Caco-2 (cell line): ENCODE measurements around the gene STX8. TPM values are rescaled to one million over a fixed set of nuclear protein-coding genes. Genes with fewer than 3 reads are reported as not detected.
A peak's percentile ranks its signal among the peaks of the same experiment; 100 is the strongest.

Experiments
- BruUV-seq: library from RNA; stranded (reverse); fragments of 400-500 nt; replicated peaks from 2 replicates; lab custom pipeline; 2021; lab: Mats Ljungman, UMichigan
- CTCF ChIA-PET: fragments of 300-600 bp; sonication (Branson Sonifier 250); formaldehyde crosslinking; loops from one replicate; lab custom pipeline; 2022; ENCODE audit warnings: antibody characterized with exemption; lab: Charles Lee
- POLR2A ChIA-PET: fragments of 300-600 bp; sonication (Branson Sonifier 250); formaldehyde crosslinking; loops from one replicate; lab custom pipeline; 2022; ENCODE audit warnings: antibody characterized with exemption; lab: Charles Lee
- DNase-seq, 2 experiments: peaks; one replicate each; pipeline versions ENCODE4 v3.0.0 to v3.0.0-alpha.2; 2020 to 2022
- H3K27me3 ChIP-seq: replicated peaks from 2 replicates; pipeline ENCODE4 v1.6.0; 2011; ENCODE audit warnings: low read length; ENCODE audit not compliant: control insufficient read depth, insufficient read depth
- H3K36me3 ChIP-seq: 2 replicates; pipeline ENCODE4 v1.5.1; 2011; ENCODE audit warnings: low read length; ENCODE audit not compliant: control insufficient read depth, insufficient read depth
- H3K4me1 ChIP-seq: fragments of 250-450 bp; sonication (Bioruptor Pico); 2 replicates; pipeline ENCODE4 v1.5.1; 2020; ENCODE audit warnings: mild to moderate bottlenecking
- H3K4me3 ChIP-seq: 2 replicates; pipeline ENCODE4 v1.5.1; 2011; ENCODE audit warnings: low read depth, mild to moderate bottlenecking, control low read depth, low read length
- H3K9me3 ChIP-seq: fragments of 250-450 bp; sonication (Bioruptor Pico); 2 replicates; pipeline ENCODE4 v1.5.1; 2020; ENCODE audit warnings: mild to moderate bottlenecking, moderate library complexity
- H3K27ac Mint-ChIP-seq: one replicate; pipeline ENCODE4 v1.8.0; 2022; ENCODE audit warnings: mixed read lengths; ENCODE audit not compliant: unreplicated experiment
- H3K27me3 Mint-ChIP-seq: one replicate; pipeline ENCODE4 v1.8.0; 2022; ENCODE audit warnings: mixed read lengths; ENCODE audit not compliant: insufficient read depth, unreplicated experiment
- H3K36me3 Mint-ChIP-seq: one replicate; pipeline ENCODE4 v1.8.0; 2022; ENCODE audit warnings: mild to moderate bottlenecking, mixed read lengths; ENCODE audit not compliant: insufficient read depth, unreplicated experiment
- H3K4me1 Mint-ChIP-seq: one replicate; pipeline ENCODE4 v1.8.0; 2022; ENCODE audit warnings: low read depth, mixed read lengths; ENCODE audit not compliant: unreplicated experiment
- H3K4me3 Mint-ChIP-seq: one replicate; pipeline ENCODE4 v1.8.0; 2022; ENCODE audit warnings: mild to moderate bottlenecking, moderate library complexity, mixed read lengths; ENCODE audit not compliant: unreplicated experiment
- H3K9me3 Mint-ChIP-seq: one replicate; pipeline ENCODE4 v1.8.0; 2022; ENCODE audit warnings: mixed read lengths; ENCODE audit not compliant: unreplicated experiment
- intact Hi-C: fragments of 100-400 bp; cut with micrococcal nuclease; formaldehyde crosslinking; loops from one replicate; pipeline ENCODE4 v1.10.0; 2022; ENCODE audit not compliant: unreplicated experiment
- total RNA-seq: library from RNA; stranded (reverse); gene quantifications from 2 replicates; pipeline ENCODE4 v1.2.3, GENCODE V29; 2022
- TF ChIP-seq, protein P1 (sequence below), 2 experiments: fragments of 200-600 bp in 1 of 2; IDR thresholded peaks; 1 replicate in 1 of 2; 2 replicates in 1 of 2; pipeline versions ENCODE4 v1.5.1 to v1.8.0; 2011 to 2022; ENCODE audit warnings: antibody characterized with exemption in 1 of 2, control low read depth in 1 of 2, inconsistent platforms in 1 of 2, low read depth in 1 of 2, low read length in 1 of 2, mild to moderate bottlenecking in 1 of 2, moderate library complexity in 1 of 2; ENCODE audit not compliant: insufficient read depth in 1 of 2, severe bottlenecking in 1 of 2, unreplicated experiment in 1 of 2

Gene STX8
- total RNA-seq, 1 experiment from 2014 or later, result 22.6 TPM

DNA sequence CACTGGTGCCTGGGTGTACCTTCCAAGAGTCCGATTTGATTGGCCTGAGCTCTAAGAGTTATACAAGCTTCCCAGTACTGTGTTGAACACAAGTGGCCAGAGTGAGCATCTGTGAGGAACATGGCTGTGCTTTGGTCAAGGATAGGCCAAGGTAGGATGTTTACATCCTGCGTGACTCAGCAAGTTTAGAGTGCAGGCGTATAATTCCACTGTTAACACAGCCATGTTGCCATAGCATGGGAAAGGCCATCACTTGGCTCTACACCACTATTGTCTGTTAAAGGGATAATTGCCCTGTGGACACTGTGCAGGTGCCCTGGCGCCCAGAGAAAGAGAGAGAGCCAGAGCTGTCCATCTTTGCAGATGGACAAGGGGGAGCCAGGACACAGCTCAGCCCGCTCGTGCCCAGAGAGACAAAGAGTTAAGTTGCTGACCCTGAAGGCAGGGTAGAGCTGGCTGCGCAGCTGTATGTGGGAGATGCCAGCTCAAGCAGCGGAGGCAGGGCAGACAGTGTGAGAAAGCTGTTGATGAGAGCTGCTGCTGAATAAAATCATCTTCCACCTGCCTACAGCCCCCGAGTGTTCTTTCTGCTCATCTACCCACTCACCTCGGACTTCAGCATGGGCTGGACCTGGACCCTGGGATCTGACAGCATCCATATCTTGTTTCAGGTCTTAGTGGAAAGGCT is 12.5 kb upstream of the STX8 start:
- intact Hi-C loops, result no loop called here
- no peaks in the 10 kb centered on the region for H3K27me3 Mint-ChIP-seq

DNA sequence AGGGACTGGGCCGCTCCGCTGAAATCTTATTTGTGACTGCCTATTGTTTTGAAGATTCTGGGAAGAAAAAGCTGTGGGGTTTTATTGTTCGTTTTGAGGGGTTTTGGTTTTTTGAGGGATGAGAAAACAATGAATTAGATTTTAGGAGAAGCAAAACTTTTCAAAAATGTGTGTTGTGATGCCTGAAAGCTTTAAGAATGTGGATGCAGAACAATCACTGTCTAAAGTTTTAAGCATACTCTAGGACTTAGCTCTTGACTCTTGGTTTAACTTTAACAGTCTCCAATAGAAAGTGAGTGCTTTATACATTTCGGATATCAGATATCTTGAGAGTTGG is 1.7 kb upstream of the STX8 start:
- 0 out of 2 replicates have a peak, but pooled peaks cover 4% of the 10 kb centered on the region for H3K4me1 ChIP-seq
- H3K27me3 ChIP-seq, result no peaks in the 10 kb centered on the region
- Mint-ChIP-seq H3K4me3 (peak overlapping the region; percentile 93), H3K9me3 (no peaks in the 10 kb centered on the region), H3K27me3 (no peaks in the 10 kb centered on the region), H3K4me1 (peaks cover 12% of the 10 kb centered on the region), H3K27ac (no peak overlapping the region), H3K36me3 (peaks cover 14% of the 10 kb centered on the region)
- TF ChIP-seq, protein P1, sequence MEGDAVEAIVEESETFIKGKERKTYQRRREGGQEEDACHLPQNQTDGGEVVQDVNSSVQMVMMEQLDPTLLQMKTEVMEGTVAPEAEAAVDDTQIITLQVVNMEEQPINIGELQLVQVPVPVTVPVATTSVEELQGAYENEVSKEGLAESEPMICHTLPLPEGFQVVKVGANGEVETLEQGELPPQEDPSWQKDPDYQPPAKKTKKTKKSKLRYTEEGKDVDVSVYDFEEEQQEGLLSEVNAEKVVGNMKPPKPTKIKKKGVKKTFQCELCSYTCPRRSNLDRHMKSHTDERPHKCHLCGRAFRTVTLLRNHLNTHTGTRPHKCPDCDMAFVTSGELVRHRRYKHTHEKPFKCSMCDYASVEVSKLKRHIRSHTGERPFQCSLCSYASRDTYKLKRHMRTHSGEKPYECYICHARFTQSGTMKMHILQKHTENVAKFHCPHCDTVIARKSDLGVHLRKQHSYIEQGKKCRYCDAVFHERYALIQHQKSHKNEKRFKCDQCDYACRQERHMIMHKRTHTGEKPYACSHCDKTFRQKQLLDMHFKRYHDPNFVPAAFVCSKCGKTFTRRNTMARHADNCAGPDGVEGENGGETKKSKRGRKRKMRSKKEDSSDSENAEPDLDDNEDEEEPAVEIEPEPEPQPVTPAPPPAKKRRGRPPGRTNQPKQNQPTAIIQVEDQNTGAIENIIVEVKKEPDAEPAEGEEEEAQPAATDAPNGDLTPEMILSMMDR (IDR thresholded peaks at IDR 0.05; ENCODE audit: insufficient read depth in 1 of 2, low read depth in 1 of 2, low read length in 1 of 2, severe bottlenecking in 1 of 2, unreplicated experiment in 1 of 2), result no peak
- H3K36me3 ChIP-seq, result no peaks in the 10 kb centered on the region
- H3K4me3 ChIP-seq, result no peak overlapping the region
- no peak for DNase-seq
- POLR2A ChIA-PET, result no interaction called here
- BruUV-seq, result no TSS peak
- CTCF ChIA-PET, result interaction anchor here (0.9 to 1.1 kb wide), 2 partner anchors 71 to 98 kb away, joined by 3 to 4 read pairs; no protein-coding TSS in a partner anchor
- H3K9me3 ChIP-seq, result no peaks in the 10 kb centered on the region
- intact Hi-C loops, result loop anchor here (2.0 kb wide), 2 partner anchors 67 to 99 kb away; partner anchors contain the start of gene USP43

More for the DNA sequence above, 12.5 kb upstream of the STX8 start:
- Histone ChIP-seq H3K27me3 (no peaks in the 10 kb centered on the region), H3K9me3 (no peaks in the 10 kb centered on the region), H3K36me3 (no peaks in the 10 kb centered on the region), H3K4me3 (no peak overlapping the region), H3K4me1 (no peaks in the 10 kb centered on the region)
- no peak for DNase-seq
- ChIA-PET CTCF (no interaction called here), POLR2A (no interaction called here)
- Mint-ChIP-seq H3K4me1 (no peaks in the 10 kb centered on the region), H3K4me3 (no peak overlapping the region), H3K27ac (no peak overlapping the region), H3K36me3 (no peaks in the 10 kb centered on the region), H3K9me3 (peaks cover 9% of the 10 kb centered on the region)
- TF ChIP-seq, protein P1 (IDR thresholded peaks at IDR 0.05; ENCODE audit: insufficient read depth in 1 of 2, low read depth in 1 of 2, low read length in 1 of 2, severe bottlenecking in 1 of 2, unreplicated experiment in 1 of 2), result no peak
- no TSS peak for BruUV-seq

DNA sequence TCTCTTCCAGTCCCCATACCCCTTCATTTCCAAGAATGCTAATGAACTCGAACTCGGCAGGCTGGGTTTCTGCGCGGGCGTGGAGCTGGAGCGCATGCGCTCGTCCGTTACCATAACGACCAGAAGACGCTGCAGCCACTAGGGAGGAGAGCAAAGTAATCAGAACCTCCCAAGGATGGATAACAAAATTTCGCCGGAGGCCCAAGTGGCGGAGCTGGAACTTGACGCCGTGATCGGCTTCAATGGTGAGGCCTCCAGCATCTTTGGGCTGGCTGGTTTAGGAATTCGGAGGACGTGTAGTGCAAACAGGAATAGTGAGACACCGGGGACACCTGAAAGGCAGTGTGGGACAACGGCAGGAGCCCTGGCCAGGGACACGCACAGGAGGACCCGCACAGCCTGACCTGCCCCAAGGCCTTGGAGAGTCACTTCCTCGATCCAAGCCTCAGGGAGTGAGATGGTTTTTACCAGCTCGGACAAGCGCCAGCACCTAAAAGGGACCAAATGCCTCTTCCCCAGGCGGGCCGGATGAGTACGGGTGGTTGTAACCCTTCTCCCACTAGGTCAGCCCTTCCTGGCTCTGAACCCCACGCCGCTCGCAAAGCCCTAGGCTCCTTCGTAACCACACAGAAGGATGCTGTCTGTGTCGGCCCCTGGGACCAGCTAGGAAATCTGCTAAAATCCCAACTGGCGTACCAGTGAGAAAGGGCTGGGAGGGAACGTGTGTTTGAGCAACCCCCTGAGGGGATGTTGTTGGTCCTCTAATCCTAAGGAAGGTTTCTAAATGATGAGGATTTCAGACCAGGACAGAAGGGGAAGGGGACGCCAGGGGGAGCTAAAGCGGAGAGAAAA is 1.1 kb upstream of the STX8 start, which contains the start of gene CFAP52:
Gene CFAP52, plus strand, starts transcription at position 122 of the 852 bp plus-strand sequence. Its CDS starts 54 bp downstream, at position 176.
- H3K9me3 ChIP-seq, result no peaks in the 10 kb centered on the region
- no peaks in the 10 kb centered on the region for H3K9me3 Mint-ChIP-seq
- peak within 1 kb of the TSS; percentile 60 for H3K4me3 ChIP-seq
- no TSS peak for BruUV-seq
- TF ChIP-seq, protein P1 (IDR thresholded peaks at IDR 0.05; ENCODE audit: insufficient read depth in 1 of 2, low read depth in 1 of 2, low read length in 1 of 2, severe bottlenecking in 1 of 2, unreplicated experiment in 1 of 2), result peak; percentile 38 to 57
- ChIA-PET CTCF (interaction anchor here (0.9 to 1.4 kb wide), 3 partner anchors 72 to 192 kb away, joined by 3 to 7 read pairs (median 4); no protein-coding TSS in a partner anchor), POLR2A (no interaction called here)
- no peaks in the 10 kb centered on the region for H3K36me3 ChIP-seq
- no peaks in the 10 kb centered on the region for H3K27me3 Mint-ChIP-seq
- no peaks in the 10 kb centered on the region for H3K27me3 ChIP-seq
- H3K4me1 Mint-ChIP-seq, result peaks cover 12% of the 10 kb centered on the region
- DNase-seq, result peak; percentile 66 to 74
- H3K4me1 ChIP-seq, result 0 out of 2 replicates have a peak, but pooled peaks cover 4% of the 10 kb centered on the region
- H3K27ac Mint-ChIP-seq, result peak within 1 kb of the TSS; percentile 66
- intact Hi-C loops, result loop anchor here (2.0 kb wide), 2 partner anchors 68 to 100 kb away; partner anchors contain the start of gene USP43
- peak within 1 kb of the TSS; percentile 93 for H3K4me3 Mint-ChIP-seq
- H3K36me3 Mint-ChIP-seq, result peaks cover 14% of the 10 kb centered on the region
